H9 (cell line): ENCODE data around the gene CHMP6. TPM values are rescaled to one million over a fixed set of nuclear protein-coding genes. Genes with fewer than 3 reads are reported as not detected.

ENCODE experiments used
- DNase-seq: peaks from one replicate; pipeline ENCODE4 v3.0.0-alpha.2; 2017
- H2AFZ ChIP-seq: one replicate; pipeline ENCODE4 v1.6.1; 2013; ENCODE audit warnings: mild to moderate bottlenecking, low read length, control low read depth, moderate library complexity
- H2AK5ac ChIP-seq: 2 replicates; pipeline ENCODE4 v1.6.1; 2013; ENCODE audit warnings: low read length, control low read depth, mixed read lengths; ENCODE audit not compliant: insufficient read length
- H2BK120ac ChIP-seq: one replicate; pipeline ENCODE4 v1.6.1; 2013; ENCODE audit warnings: low read depth, mild to moderate bottlenecking, low read length, control low read depth, inconsistent platforms; ENCODE audit not compliant: poor library complexity, severe bottlenecking
- H2BK12ac ChIP-seq: 2 replicates; pipeline ENCODE4 v1.6.1; 2013; ENCODE audit warnings: low read length, control low read depth, mixed read lengths, low read depth; ENCODE audit not compliant: insufficient read length
- H2BK15ac ChIP-seq: 2 replicates; pipeline ENCODE4 v1.6.1; 2013; ENCODE audit warnings: low read depth, low read length, control low read depth
- H2BK20ac ChIP-seq: one replicate; pipeline ENCODE4 v1.6.1; 2013; ENCODE audit warnings: low read depth, mild to moderate bottlenecking, low read length, control low read depth, inconsistent platforms; ENCODE audit not compliant: poor library complexity, severe bottlenecking
- H2BK5ac ChIP-seq: 2 replicates; pipeline ENCODE4 v1.6.1; 2013; ENCODE audit warnings: low read length, control low read depth, mixed read lengths; ENCODE audit not compliant: insufficient read length
- H3K14ac ChIP-seq: 2 replicates; pipeline ENCODE4 v1.6.1; 2013; ENCODE audit warnings: low read length, control low read depth; ENCODE audit not compliant: insufficient read depth
- H3K18ac ChIP-seq: 2 replicates; pipeline ENCODE4 v1.6.1; 2013; ENCODE audit warnings: low read depth, mild to moderate bottlenecking, mixed read lengths, low read length, control low read depth; ENCODE audit not compliant: insufficient read length
- H3K23ac ChIP-seq: 2 replicates; pipeline ENCODE4 v1.6.1; 2013; ENCODE audit warnings: low read length, control low read depth, mixed read lengths, low read depth; ENCODE audit not compliant: insufficient read length
- H3K23me2 ChIP-seq: 2 replicates; pipeline ENCODE4 v1.6.1; 2013; ENCODE audit warnings: low read depth, mild to moderate bottlenecking, mixed read lengths, low read length, control low read depth; ENCODE audit not compliant: insufficient read length, poor library complexity, severe bottlenecking
- H3K27ac ChIP-seq: 2 replicates; pipeline ENCODE4 v1.5.1; 2013; ENCODE audit warnings: low read length, control low read depth, mixed read lengths, low read depth; ENCODE audit not compliant: insufficient read length
- H3K27me3 ChIP-seq: 2 replicates; pipeline ENCODE4 v1.6.1; 2013; ENCODE audit warnings: low read length, control low read depth, inconsistent platforms; ENCODE audit not compliant: insufficient read depth
- H3K4ac ChIP-seq: 2 replicates; pipeline ENCODE4 v1.6.1; 2013; ENCODE audit warnings: low read depth, mild to moderate bottlenecking, control low read depth, inconsistent platforms, low read length, moderate library complexity
- H3K4me1 ChIP-seq: 2 replicates; pipeline ENCODE4 v1.6.1; 2013; ENCODE audit warnings: low read length, control low read depth, inconsistent platforms; ENCODE audit not compliant: insufficient read depth
- H3K4me2 ChIP-seq: 2 replicates; pipeline ENCODE4 v1.6.1; 2013; ENCODE audit warnings: low read length, control low read depth, mixed read lengths; ENCODE audit not compliant: insufficient read length, insufficient read depth
- H3K56ac ChIP-seq: 2 replicates; pipeline ENCODE4 v1.6.1; 2013; ENCODE audit warnings: low read depth, mild to moderate bottlenecking, mixed read lengths, low read length, control low read depth; ENCODE audit not compliant: insufficient read length
- H3K79me1 ChIP-seq: 2 replicates; pipeline ENCODE4 v1.6.1; 2013; ENCODE audit warnings: low read depth, mild to moderate bottlenecking, moderate library complexity, low read length, control low read depth, inconsistent platforms; ENCODE audit not compliant: insufficient read depth, poor library complexity, severe bottlenecking
- H3K79me2 ChIP-seq: 2 replicates; pipeline ENCODE4 v1.6.1; 2013; ENCODE audit warnings: low read length, control low read depth, inconsistent platforms; ENCODE audit not compliant: insufficient read depth
- H3K9ac ChIP-seq: 2 replicates; pipeline ENCODE4 v1.6.1; 2013; ENCODE audit warnings: low read length, control low read depth, mixed read lengths; ENCODE audit not compliant: insufficient read length; ENCODE audit errors: extremely low read depth
- H3K9me3 ChIP-seq: one replicate; pipeline ENCODE4 v1.6.1; 2013; ENCODE audit warnings: low read depth, low read length, inconsistent platforms; ENCODE audit not compliant: control insufficient read depth
- H3T11ph ChIP-seq: one replicate; pipeline ENCODE4 v1.6.1; 2013; ENCODE audit warnings: mild to moderate bottlenecking, low read length, control low read depth, inconsistent platforms
- H4K20me1 ChIP-seq: one replicate; pipeline ENCODE4 v1.6.1; 2013; ENCODE audit not compliant: control insufficient read depth, insufficient read length, insufficient read depth
- H4K5ac ChIP-seq: 2 replicates; pipeline ENCODE4 v1.6.1; 2013; ENCODE audit warnings: low read depth, mild to moderate bottlenecking, mixed read lengths, low read length, control low read depth; ENCODE audit not compliant: insufficient read length
- H4K8ac ChIP-seq: replicated peaks from 2 replicates; pipeline ENCODE4 v1.6.1; 2013; ENCODE audit warnings: low read length, control low read depth, mixed read lengths, low read depth; ENCODE audit not compliant: insufficient read length
- H4K91ac ChIP-seq: 2 replicates; pipeline ENCODE4 v1.6.1; 2013; ENCODE audit warnings: low read depth, mild to moderate bottlenecking, moderate library complexity, mixed read lengths, low read length, control low read depth; ENCODE audit not compliant: insufficient read length
- H3K27ac Mint-ChIP-seq, 3 experiments: 2 replicates in 2 of 3; 3 replicates in 1 of 3; pipeline ENCODE4 v1.8.0; 2020 to 2021; ENCODE audit warnings: mixed read lengths in 3 of 3, mild to moderate bottlenecking in 1 of 3, moderate library complexity in 1 of 3
- H3K27me3 Mint-ChIP-seq: 2 replicates; pipeline ENCODE4 v1.8.0; 2021; ENCODE audit warnings: low read depth, mild to moderate bottlenecking, moderate library complexity, mixed read lengths
- H3K36me3 Mint-ChIP-seq, 3 experiments: 2 replicates in 2 of 3; 3 replicates in 1 of 3; pipeline ENCODE4 v1.8.0; 2020 to 2021; ENCODE audit warnings: low read depth in 3 of 3, mixed read lengths in 3 of 3; ENCODE audit not compliant: insufficient read depth in 1 of 3
- H3K4me1 Mint-ChIP-seq, 2 experiments: 2 replicates each; pipeline ENCODE4 v1.8.0; 2020; ENCODE audit warnings: mixed read lengths in 2 of 2
- H3K4me3 Mint-ChIP-seq, 2 experiments: 2 replicates in 1 of 2; 3 replicates in 1 of 2; pipeline ENCODE4 v1.8.0; 2020 to 2021; ENCODE audit warnings: mild to moderate bottlenecking in 2 of 2, mixed read lengths in 2 of 2, moderate library complexity in 1 of 2
- H3K9me3 Mint-ChIP-seq, 2 experiments: 2 replicates in 1 of 2; 3 replicates in 1 of 2; pipeline ENCODE4 v1.8.0; 2020; ENCODE audit warnings: mild to moderate bottlenecking in 2 of 2, mixed read lengths in 2 of 2, moderate library complexity in 1 of 2
- CTCF ChIP-seq: fragments of 200-600 bp; sonication (generic); conservative IDR thresholded peaks from 3 replicates; pipeline ENCODE4 v1.8.0; 2021; ENCODE audit warnings: antibody characterized with exemption, mild to moderate bottlenecking
- WGBS: extraction: QIAGEN DNeasy Blood & Tissue Kit; methylation state at CpG from one replicate; pipeline ENCODE4 v1.1.7; 2013; ENCODE audit warnings: missing lambda C conversion rate, low lambda C conversion rate, mixed read lengths; ENCODE audit not compliant: insufficient read length; ENCODE audit errors: extremely low coverage; 5-methylcytosine and 5-hydroxymethylcytosine counted together
- total RNA-seq: library from RNA; stranded (reverse); gene quantifications from 2 replicates; pipeline ENCODE4 v1.2.1, GENCODE V29; 2021

Gene CHMP6
- total RNA-seq, 1 experiment from 2014 or later: 23.4 TPM

GRCh38 chr17:80957461-80957941 is 34.1 kb upstream of the CHMP6 start:
- Histone ChIP-seq H3K23ac (no peak overlapping the region), H4K91ac (no peak overlapping the region), H4K8ac (no peak overlapping the region), H2BK120ac (no peak overlapping the region), H3K4ac (no peak overlapping the region), H3K79me2 (no peaks in the 10 kb centered on the region), H3K4me1 (no peaks in the 10 kb centered on the region), H3K27me3 (no peaks in the 10 kb centered on the region), H3K9ac (no peak overlapping the region), H3K79me1 (no peaks in the 10 kb centered on the region), H2AK5ac (no peak overlapping the region), H3K4me2 (no peak overlapping the region), H3K18ac (no peak overlapping the region), H2BK20ac (no peak overlapping the region), H4K5ac (no peak overlapping the region), H3T11ph (no peak overlapping the region), H3K27ac (no peak overlapping the region), H4K20me1 (no peaks in the 10 kb centered on the region), H2AFZ (no peak overlapping the region), H3K23me2 (no peaks in the 10 kb centered on the region), H3K9me3 (no peaks in the 10 kb centered on the region), H2BK5ac (no peak overlapping the region), H2BK12ac (no peak overlapping the region), H3K56ac (no peak overlapping the region), H2BK15ac (no peak overlapping the region), H3K14ac (no peak overlapping the region)
- Mint-ChIP-seq H3K4me3 (no peak overlapping the region), H3K9me3 (no peaks in the 10 kb centered on the region), H3K27me3 (peaks cover 1% of the 10 kb centered on the region; the same call in 1 of the 2 replicates), H3K4me1 (peaks cover 8 to 12% of the 10 kb centered on the region in 2 experiments; a peak in 3 of 4 replicates), H3K27ac (no peak overlapping the region; a peak in 2 of 7 replicates), H3K36me3 (peaks cover 0 to 4% (median 0%) of the 10 kb centered on the region in 3 experiments; a peak in 3 of 7 replicates)
- TF ChIP-seq CTCF: no peak
- DNase-seq: no peak
- WGBS: no CpG with 5 or more reads among the region's 12 CpGs
